RWPE1 (cell line): ENCODE measurements around the gene TNK2.

Experiments
- CTCF ChIA-PET: fragments of 350-600 bp; sonication (Branson Sonifier 250); formaldehyde crosslinking; extraction: SDS; loops from one replicate; lab custom pipeline; 2021; lab: Yijun Ruan, JAX
- POLR2A ChIA-PET: fragments of 400-600 bp; formaldehyde crosslinking; extraction: SDS; loops from one replicate; lab custom pipeline; 2020; ENCODE audit warnings: antibody characterized with exemption; ENCODE audit not compliant: low non-redundant PET; lab: Yijun Ruan, JAX
- DNase-seq: peaks from one replicate; pipeline ENCODE4 v3.0.0; 2012; ENCODE audit warnings: low spot score
- H3K27ac ChIP-seq: fragments of 450-650 bp; 2 replicates; pipeline ENCODE4 v1.5.1; 2017
- TF ChIP-seq, protein P1 (sequence below): fragments of 450-650 bp; conservative IDR thresholded peaks from 2 replicates; pipeline ENCODE4 v1.5.1; 2017; ENCODE audit warnings: low read depth, mild to moderate bottlenecking

The TNK2 gene

DNA sequence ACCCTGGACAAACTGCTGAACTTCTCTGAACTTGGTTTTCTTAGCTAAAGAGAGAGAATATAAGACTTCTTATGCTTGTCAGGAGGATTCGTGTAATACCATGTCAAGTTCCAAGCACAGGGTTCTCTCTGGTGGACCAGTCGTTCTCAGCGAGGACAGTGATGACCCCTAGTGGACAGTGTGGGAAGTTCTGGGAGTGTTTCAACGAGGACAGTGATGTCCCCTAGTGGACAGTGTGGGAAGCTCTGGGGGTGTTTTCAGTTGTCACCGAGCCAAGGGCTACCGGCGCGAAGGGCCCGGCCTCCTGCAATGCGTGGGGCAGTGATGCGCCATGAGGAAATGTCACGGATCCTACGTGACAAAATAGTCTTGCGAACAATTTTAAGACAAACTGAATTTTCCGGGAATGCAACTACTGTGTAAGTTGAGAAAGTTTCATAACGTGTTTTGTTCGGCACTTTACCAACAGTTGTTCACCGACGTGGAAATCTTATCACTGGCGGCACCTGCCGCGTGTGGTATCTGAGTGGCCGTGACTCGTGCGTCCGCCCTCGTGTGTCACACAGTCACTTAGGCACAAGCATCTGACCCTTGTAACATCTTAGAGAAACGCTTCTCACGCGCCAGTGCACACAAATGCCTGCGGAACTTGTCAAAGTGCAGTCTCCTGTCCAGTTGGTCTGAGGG, 57.4 kb downstream of the TNK2 start:
- POLR2A ChIA-PET = no interaction called here
- peak; percentile 88 for DNase-seq
- H3K27ac ChIP-seq = no peak overlapping the region
- TF ChIP-seq, protein P1, sequence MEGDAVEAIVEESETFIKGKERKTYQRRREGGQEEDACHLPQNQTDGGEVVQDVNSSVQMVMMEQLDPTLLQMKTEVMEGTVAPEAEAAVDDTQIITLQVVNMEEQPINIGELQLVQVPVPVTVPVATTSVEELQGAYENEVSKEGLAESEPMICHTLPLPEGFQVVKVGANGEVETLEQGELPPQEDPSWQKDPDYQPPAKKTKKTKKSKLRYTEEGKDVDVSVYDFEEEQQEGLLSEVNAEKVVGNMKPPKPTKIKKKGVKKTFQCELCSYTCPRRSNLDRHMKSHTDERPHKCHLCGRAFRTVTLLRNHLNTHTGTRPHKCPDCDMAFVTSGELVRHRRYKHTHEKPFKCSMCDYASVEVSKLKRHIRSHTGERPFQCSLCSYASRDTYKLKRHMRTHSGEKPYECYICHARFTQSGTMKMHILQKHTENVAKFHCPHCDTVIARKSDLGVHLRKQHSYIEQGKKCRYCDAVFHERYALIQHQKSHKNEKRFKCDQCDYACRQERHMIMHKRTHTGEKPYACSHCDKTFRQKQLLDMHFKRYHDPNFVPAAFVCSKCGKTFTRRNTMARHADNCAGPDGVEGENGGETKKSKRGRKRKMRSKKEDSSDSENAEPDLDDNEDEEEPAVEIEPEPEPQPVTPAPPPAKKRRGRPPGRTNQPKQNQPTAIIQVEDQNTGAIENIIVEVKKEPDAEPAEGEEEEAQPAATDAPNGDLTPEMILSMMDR = peak; percentile 98
- CTCF ChIA-PET = interaction anchor here (0.5 to 2.9 kb wide), 21 partner anchors 8 to 852 kb away, joined by 3 to 21 read pairs (median 4); no protein-coding TSS in a partner anchor

DNA sequence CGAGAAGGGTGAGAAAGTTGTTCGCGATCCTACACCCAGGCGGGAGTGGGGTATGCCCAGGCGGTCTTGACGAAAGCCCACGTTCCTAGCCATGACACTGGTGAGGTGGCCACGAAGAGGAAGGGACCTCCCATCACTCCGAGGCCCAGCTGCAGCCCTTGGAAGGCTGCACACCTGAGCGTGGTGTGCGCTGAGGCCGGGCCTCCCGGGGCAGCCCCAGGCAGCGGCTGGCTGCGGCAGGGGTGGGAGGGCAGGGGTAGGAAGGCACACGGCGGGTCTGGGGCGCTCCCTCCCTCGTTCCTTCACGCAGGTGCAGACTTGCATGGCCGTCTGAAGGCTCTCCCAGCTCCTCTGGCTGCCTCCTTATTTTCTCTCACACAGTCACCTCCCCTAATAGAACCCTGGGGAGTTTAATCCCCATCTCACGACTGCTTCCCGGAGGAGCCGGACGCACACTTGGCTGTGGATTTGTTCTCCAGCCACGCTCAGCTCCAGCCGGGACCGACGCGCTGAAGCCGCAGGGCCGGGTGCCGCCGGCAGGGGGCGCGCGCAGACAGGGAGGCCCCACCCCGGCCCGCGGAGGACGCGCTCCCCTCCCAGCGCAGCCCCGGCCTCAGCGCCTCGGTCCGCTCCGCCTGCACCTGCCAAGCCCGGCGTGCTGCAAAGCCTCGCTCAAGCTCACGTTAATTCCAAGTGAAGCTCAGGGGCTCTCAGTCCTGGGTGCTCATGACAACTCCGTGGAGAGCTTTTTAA, 58.9 kb downstream of the TNK2 start:
- CTCF ChIA-PET = interaction anchor here (0.6 to 2.9 kb wide), 18 partner anchors 8 to 264 kb away, joined by 3 to 21 read pairs (median 4); no protein-coding TSS in a partner anchor
- H3K27ac ChIP-seq = no peak overlapping the region
- POLR2A ChIA-PET = no interaction called here
- peak; percentile 38 for DNase-seq
- TF ChIP-seq, protein P1 = peak; percentile 85

DNA sequence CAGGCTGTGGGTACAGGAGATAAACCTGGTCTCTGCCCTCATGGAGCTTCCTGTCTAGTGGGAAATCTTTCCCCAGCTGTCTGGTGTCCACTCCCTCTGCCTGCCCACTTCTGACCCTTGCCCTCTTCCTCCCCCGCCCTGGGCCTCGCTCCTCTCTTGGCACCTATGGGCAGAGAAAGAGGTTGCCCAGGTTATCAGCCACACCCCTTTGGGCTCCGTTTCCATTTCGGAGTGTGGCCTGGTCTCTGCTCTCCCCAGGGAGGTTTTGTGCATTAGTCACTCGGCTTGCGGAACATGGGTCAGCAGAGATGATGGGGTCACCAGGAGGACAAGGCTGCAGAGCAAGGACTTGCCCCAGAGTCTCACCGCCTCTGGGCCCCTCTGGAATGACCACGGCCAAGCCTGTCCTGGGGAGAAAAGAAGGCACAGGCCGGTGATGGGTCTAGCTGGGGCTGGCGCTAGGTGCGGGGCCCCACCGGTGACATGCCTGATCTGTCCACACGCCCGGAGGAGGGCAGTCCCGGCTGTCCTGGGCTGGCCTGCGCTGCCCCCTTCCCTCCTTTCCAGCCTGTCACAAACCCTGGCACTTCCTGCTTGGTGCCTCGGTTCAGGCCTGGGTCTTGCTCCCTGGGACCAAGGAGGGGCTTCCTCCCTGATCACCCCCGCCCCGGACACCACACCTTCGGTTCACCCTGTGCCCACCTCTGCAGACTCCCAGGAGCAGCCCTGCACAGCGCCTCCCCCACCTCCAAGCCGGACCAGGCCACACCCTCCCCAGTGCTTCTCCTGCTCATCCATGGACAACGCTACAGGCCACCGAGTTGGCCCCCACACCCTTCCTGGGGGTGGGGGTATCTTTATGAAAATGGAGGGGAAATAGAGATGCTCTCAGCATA, 61.0 kb downstream of the TNK2 start:
- no peak overlapping the region for H3K27ac ChIP-seq
- DNase-seq = peak; percentile 73
- TF ChIP-seq, protein P1 = no peak
- CTCF ChIA-PET = no interaction called here
- POLR2A ChIA-PET = interaction anchor here (0.6 kb wide), 1 partner anchor 339 kb away, joined by 3 read pairs; no protein-coding TSS in a partner anchor

DNA sequence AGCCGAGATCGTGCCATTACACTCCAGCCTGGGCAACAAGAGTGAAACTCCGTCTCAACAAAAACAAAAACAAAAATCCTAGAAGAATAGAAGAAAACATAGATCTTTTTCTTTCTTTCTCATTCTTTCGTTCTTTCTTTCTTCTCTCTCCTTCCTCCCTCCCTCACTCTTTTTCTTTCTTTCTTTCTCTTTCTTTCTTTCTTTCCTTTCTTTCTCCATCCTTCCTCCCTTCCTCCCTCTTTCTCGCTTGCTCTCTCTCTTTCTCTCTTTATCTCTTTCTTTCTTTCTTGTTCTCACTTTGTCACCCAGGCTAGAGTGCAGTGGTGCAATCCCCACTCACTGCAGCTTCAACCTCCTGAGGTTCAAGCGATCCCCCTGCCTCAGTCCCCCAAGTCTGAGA, 62.9 kb downstream of the TNK2 start:
- ChIA-PET CTCF (no interaction called here), POLR2A (no interaction called here)
- TF ChIP-seq, protein P1 = no peak
- DNase-seq = no peak
- H3K27ac ChIP-seq = no peak overlapping the region

DNA sequence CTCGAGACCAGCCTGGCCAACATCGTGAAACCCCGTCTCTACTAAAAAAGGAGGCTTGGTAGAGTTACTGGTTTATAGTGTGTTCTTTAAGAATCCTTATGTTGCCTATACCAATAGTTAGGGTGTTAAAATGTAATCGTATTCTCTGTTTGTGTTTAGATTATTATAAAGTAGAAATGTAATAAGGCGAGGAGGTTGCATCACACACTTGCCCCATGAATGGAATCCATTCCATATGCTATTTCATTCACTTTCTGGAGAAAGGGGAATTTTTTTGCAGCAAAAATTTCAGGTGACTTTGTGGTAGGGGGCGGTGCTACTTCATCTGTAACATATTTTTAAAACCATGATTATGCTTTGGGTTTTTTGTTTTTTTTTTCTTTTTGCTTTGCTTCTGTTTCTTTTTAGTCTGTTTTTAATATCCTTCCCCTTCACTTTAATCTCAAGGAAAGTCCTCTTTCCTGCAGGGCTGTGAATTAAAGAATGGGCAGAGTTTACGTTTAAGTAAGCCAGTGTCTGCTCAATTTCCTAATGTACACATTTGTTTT, 63.6 kb downstream of the TNK2 start:
- CTCF ChIA-PET = no interaction called here
- POLR2A ChIA-PET = no interaction called here
- no peak overlapping the region for H3K27ac ChIP-seq
- no peak for DNase-seq
- TF ChIP-seq, protein P1 = no peak
